H9 (cell line): ENCODE results near the gene KCNAB2. TPM values are rescaled to one million over a fixed set of nuclear protein-coding genes. Genes with fewer than 3 reads are reported as not detected.
A peak's percentile ranks its signal among the peaks of the same experiment; 100 is the strongest.

ENCODE experiments used
- DNase-seq: peaks from one replicate; pipeline ENCODE4 v3.0.0-alpha.2; 2017
- H2AFZ ChIP-seq: one replicate; pipeline ENCODE4 v1.6.1; 2013; ENCODE audit warnings: mild to moderate bottlenecking, low read length, control low read depth, moderate library complexity
- H2AK5ac ChIP-seq: 2 replicates; pipeline ENCODE4 v1.6.1; 2013; ENCODE audit warnings: low read length, control low read depth, mixed read lengths; ENCODE audit not compliant: insufficient read length
- H2BK120ac ChIP-seq: one replicate; pipeline ENCODE4 v1.6.1; 2013; ENCODE audit warnings: low read depth, mild to moderate bottlenecking, low read length, control low read depth, inconsistent platforms; ENCODE audit not compliant: poor library complexity, severe bottlenecking
- H2BK12ac ChIP-seq: 2 replicates; pipeline ENCODE4 v1.6.1; 2013; ENCODE audit warnings: low read length, control low read depth, mixed read lengths, low read depth; ENCODE audit not compliant: insufficient read length
- H2BK15ac ChIP-seq: 2 replicates; pipeline ENCODE4 v1.6.1; 2013; ENCODE audit warnings: low read depth, low read length, control low read depth
- H2BK20ac ChIP-seq: one replicate; pipeline ENCODE4 v1.6.1; 2013; ENCODE audit warnings: low read depth, mild to moderate bottlenecking, low read length, control low read depth, inconsistent platforms; ENCODE audit not compliant: poor library complexity, severe bottlenecking
- H2BK5ac ChIP-seq: 2 replicates; pipeline ENCODE4 v1.6.1; 2013; ENCODE audit warnings: low read length, control low read depth, mixed read lengths; ENCODE audit not compliant: insufficient read length
- H3K14ac ChIP-seq: 2 replicates; pipeline ENCODE4 v1.6.1; 2013; ENCODE audit warnings: low read length, control low read depth; ENCODE audit not compliant: insufficient read depth
- H3K18ac ChIP-seq: 2 replicates; pipeline ENCODE4 v1.6.1; 2013; ENCODE audit warnings: low read depth, mild to moderate bottlenecking, mixed read lengths, low read length, control low read depth; ENCODE audit not compliant: insufficient read length
- H3K23ac ChIP-seq: 2 replicates; pipeline ENCODE4 v1.6.1; 2013; ENCODE audit warnings: low read length, control low read depth, mixed read lengths, low read depth; ENCODE audit not compliant: insufficient read length
- H3K23me2 ChIP-seq: 2 replicates; pipeline ENCODE4 v1.6.1; 2013; ENCODE audit warnings: low read depth, mild to moderate bottlenecking, mixed read lengths, low read length, control low read depth; ENCODE audit not compliant: insufficient read length, poor library complexity, severe bottlenecking
- H3K27ac ChIP-seq: 2 replicates; pipeline ENCODE4 v1.5.1; 2013; ENCODE audit warnings: low read length, control low read depth, mixed read lengths, low read depth; ENCODE audit not compliant: insufficient read length
- H3K27me3 ChIP-seq: 2 replicates; pipeline ENCODE4 v1.6.1; 2013; ENCODE audit warnings: low read length, control low read depth, inconsistent platforms; ENCODE audit not compliant: insufficient read depth
- H3K4ac ChIP-seq: 2 replicates; pipeline ENCODE4 v1.6.1; 2013; ENCODE audit warnings: low read depth, mild to moderate bottlenecking, control low read depth, inconsistent platforms, low read length, moderate library complexity
- H3K4me1 ChIP-seq: 2 replicates; pipeline ENCODE4 v1.6.1; 2013; ENCODE audit warnings: low read length, control low read depth, inconsistent platforms; ENCODE audit not compliant: insufficient read depth
- H3K4me2 ChIP-seq: 2 replicates; pipeline ENCODE4 v1.6.1; 2013; ENCODE audit warnings: low read length, control low read depth, mixed read lengths; ENCODE audit not compliant: insufficient read length, insufficient read depth
- H3K56ac ChIP-seq: 2 replicates; pipeline ENCODE4 v1.6.1; 2013; ENCODE audit warnings: low read depth, mild to moderate bottlenecking, mixed read lengths, low read length, control low read depth; ENCODE audit not compliant: insufficient read length
- H3K79me1 ChIP-seq: 2 replicates; pipeline ENCODE4 v1.6.1; 2013; ENCODE audit warnings: low read depth, mild to moderate bottlenecking, moderate library complexity, low read length, control low read depth, inconsistent platforms; ENCODE audit not compliant: insufficient read depth, poor library complexity, severe bottlenecking
- H3K79me2 ChIP-seq: 2 replicates; pipeline ENCODE4 v1.6.1; 2013; ENCODE audit warnings: low read length, control low read depth, inconsistent platforms; ENCODE audit not compliant: insufficient read depth
- H3K9ac ChIP-seq: 2 replicates; pipeline ENCODE4 v1.6.1; 2013; ENCODE audit warnings: low read length, control low read depth, mixed read lengths; ENCODE audit not compliant: insufficient read length; ENCODE audit errors: extremely low read depth
- H3K9me3 ChIP-seq: one replicate; pipeline ENCODE4 v1.6.1; 2013; ENCODE audit warnings: low read depth, low read length, inconsistent platforms; ENCODE audit not compliant: control insufficient read depth
- H3T11ph ChIP-seq: one replicate; pipeline ENCODE4 v1.6.1; 2013; ENCODE audit warnings: mild to moderate bottlenecking, low read length, control low read depth, inconsistent platforms
- H4K20me1 ChIP-seq: one replicate; pipeline ENCODE4 v1.6.1; 2013; ENCODE audit not compliant: control insufficient read depth, insufficient read length, insufficient read depth
- H4K5ac ChIP-seq: 2 replicates; pipeline ENCODE4 v1.6.1; 2013; ENCODE audit warnings: low read depth, mild to moderate bottlenecking, mixed read lengths, low read length, control low read depth; ENCODE audit not compliant: insufficient read length
- H4K8ac ChIP-seq: replicated peaks from 2 replicates; pipeline ENCODE4 v1.6.1; 2013; ENCODE audit warnings: low read length, control low read depth, mixed read lengths, low read depth; ENCODE audit not compliant: insufficient read length
- H4K91ac ChIP-seq: 2 replicates; pipeline ENCODE4 v1.6.1; 2013; ENCODE audit warnings: low read depth, mild to moderate bottlenecking, moderate library complexity, mixed read lengths, low read length, control low read depth; ENCODE audit not compliant: insufficient read length
- H3K27ac Mint-ChIP-seq, 3 experiments: 2 replicates in 2 of 3; 3 replicates in 1 of 3; pipeline ENCODE4 v1.8.0; 2020 to 2021; ENCODE audit warnings: mixed read lengths in 3 of 3, mild to moderate bottlenecking in 1 of 3, moderate library complexity in 1 of 3
- H3K27me3 Mint-ChIP-seq: 2 replicates; pipeline ENCODE4 v1.8.0; 2021; ENCODE audit warnings: low read depth, mild to moderate bottlenecking, moderate library complexity, mixed read lengths
- H3K36me3 Mint-ChIP-seq, 3 experiments: 2 replicates in 2 of 3; 3 replicates in 1 of 3; pipeline ENCODE4 v1.8.0; 2020 to 2021; ENCODE audit warnings: low read depth in 3 of 3, mixed read lengths in 3 of 3; ENCODE audit not compliant: insufficient read depth in 1 of 3
- H3K4me1 Mint-ChIP-seq, 2 experiments: 2 replicates each; pipeline ENCODE4 v1.8.0; 2020; ENCODE audit warnings: mixed read lengths in 2 of 2
- H3K4me3 Mint-ChIP-seq, 2 experiments: 2 replicates in 1 of 2; 3 replicates in 1 of 2; pipeline ENCODE4 v1.8.0; 2020 to 2021; ENCODE audit warnings: mild to moderate bottlenecking in 2 of 2, mixed read lengths in 2 of 2, moderate library complexity in 1 of 2
- H3K9me3 Mint-ChIP-seq, 2 experiments: 2 replicates in 1 of 2; 3 replicates in 1 of 2; pipeline ENCODE4 v1.8.0; 2020; ENCODE audit warnings: mild to moderate bottlenecking in 2 of 2, mixed read lengths in 2 of 2, moderate library complexity in 1 of 2
- CTCF ChIP-seq: fragments of 200-600 bp; sonication (generic); conservative IDR thresholded peaks from 3 replicates; pipeline ENCODE4 v1.8.0; 2021; ENCODE audit warnings: antibody characterized with exemption, mild to moderate bottlenecking
- WGBS: extraction: QIAGEN DNeasy Blood & Tissue Kit; methylation state at CpG from one replicate; pipeline ENCODE4 v1.1.7; 2013; ENCODE audit warnings: missing lambda C conversion rate, low lambda C conversion rate, mixed read lengths; ENCODE audit not compliant: insufficient read length; ENCODE audit errors: extremely low coverage; 5-methylcytosine and 5-hydroxymethylcytosine counted together
- total RNA-seq: library from RNA; stranded (reverse); gene quantifications from 2 replicates; pipeline ENCODE4 v1.2.1, GENCODE V29; 2021

KCNAB2 gene
- total RNA-seq, 1 experiment from 2014 or later = 8.3 TPM

GRCh38 chr1:6035303-6035702 lies 10.4 kb upstream of the KCNAB2 start:
- Mint-ChIP-seq H3K36me3 (no peaks in the 10 kb centered on the region; a peak in 1 of 7 replicates), H3K4me1 (peaks cover 19 to 20% of the 10 kb centered on the region in 2 experiments), H3K27me3 (peaks cover 44% of the 10 kb centered on the region), H3K9me3 (no peaks in the 10 kb centered on the region; a peak in 1 of 5 replicates), H3K27ac (peak overlapping the region in 2 of 3 experiments; percentile 26 to 97; a peak in 2 of 7 replicates), H3K4me3 (no peak overlapping the region; a peak in 1 of 5 replicates)
- H2BK12ac ChIP-seq = no peak overlapping the region
- H3K23ac ChIP-seq = no peak overlapping the region
- H2BK120ac ChIP-seq = no peak overlapping the region
- H2AFZ ChIP-seq = no peak overlapping the region
- DNase-seq = no peak
- H3K79me2 ChIP-seq = no peaks in the 10 kb centered on the region
- no peak overlapping the region for H4K5ac ChIP-seq
- H4K8ac ChIP-seq = no peak overlapping the region
- H3K27me3 ChIP-seq = no peaks in the 10 kb centered on the region
- H3K23me2 ChIP-seq = peaks cover 4% of the 10 kb centered on the region
- no peak for TF ChIP-seq CTCF
- H3K9ac ChIP-seq = no peak overlapping the region
- H4K91ac ChIP-seq = no peak overlapping the region
- no peak overlapping the region for H2AK5ac ChIP-seq
- H3K4me1 ChIP-seq = peaks cover 5% of the 10 kb centered on the region; the same call in 1 of the 2 replicates
- H3K56ac ChIP-seq = no peak overlapping the region
- no peak overlapping the region for H2BK15ac ChIP-seq
- H4K20me1 ChIP-seq = peaks cover 3% of the 10 kb centered on the region
- H3K4me2 ChIP-seq = no peak overlapping the region
- no peaks in the 10 kb centered on the region for H3K79me1 ChIP-seq
- no peak overlapping the region for H3T11ph ChIP-seq
- H3K9me3 ChIP-seq = no peaks in the 10 kb centered on the region
- no peak overlapping the region for H2BK5ac ChIP-seq
- no peak overlapping the region for H3K18ac ChIP-seq
- H3K4ac ChIP-seq = no peak overlapping the region
- H3K27ac ChIP-seq = no peak overlapping the region
- H3K14ac ChIP-seq = no peak overlapping the region
- no peak overlapping the region for H2BK20ac ChIP-seq
- no CpG with 5 or more reads among the region's 15 CpGs for WGBS
